Measurements from ENCODE around the gene FXYD6.

Gene FXYD6

DNA sequence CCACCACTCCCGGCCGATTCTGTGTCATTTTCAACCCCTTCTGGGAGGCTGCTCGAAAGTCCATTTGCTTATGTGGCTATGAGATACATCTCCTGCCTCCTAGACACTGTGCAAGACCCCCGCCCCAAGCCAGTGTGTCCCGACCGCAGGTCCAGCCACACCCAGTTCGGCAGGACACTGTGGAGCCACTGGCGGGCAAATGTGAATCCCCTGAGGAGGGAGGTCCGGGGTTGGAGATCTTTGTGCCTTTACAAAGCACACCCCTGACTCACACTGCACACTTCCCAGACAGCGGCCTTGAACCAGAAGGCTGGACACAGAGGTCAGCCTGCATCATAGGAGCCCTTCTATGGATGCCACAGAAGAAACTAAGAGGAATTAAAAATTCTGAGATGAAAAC, 17.4 kb downstream of the FXYD6 start:
- TF ChIP-seq SIN3A (IDR thresholded peaks at IDR 0.05; ENCODE audit: borderline replicate concordance, insufficient read depth, low read length) = no peak
- no peak for TF ChIP-seq TAF1 (IDR thresholded peaks at IDR 0.05; ENCODE audit: borderline replicate concordance, insufficient read depth, low read length)
- no peak for TF ChIP-seq FOXP2 (optimal IDR thresholded peaks at IDR 0.05; ENCODE audit: borderline replicate concordance, extremely low read depth, extremely low read length, insufficient read depth)
- no peak for TF ChIP-seq POLR2AphosphoS5 (IDR thresholded peaks at IDR 0.05; ENCODE audit: low read depth, low read length)
- TF ChIP-seq, protein P1, sequence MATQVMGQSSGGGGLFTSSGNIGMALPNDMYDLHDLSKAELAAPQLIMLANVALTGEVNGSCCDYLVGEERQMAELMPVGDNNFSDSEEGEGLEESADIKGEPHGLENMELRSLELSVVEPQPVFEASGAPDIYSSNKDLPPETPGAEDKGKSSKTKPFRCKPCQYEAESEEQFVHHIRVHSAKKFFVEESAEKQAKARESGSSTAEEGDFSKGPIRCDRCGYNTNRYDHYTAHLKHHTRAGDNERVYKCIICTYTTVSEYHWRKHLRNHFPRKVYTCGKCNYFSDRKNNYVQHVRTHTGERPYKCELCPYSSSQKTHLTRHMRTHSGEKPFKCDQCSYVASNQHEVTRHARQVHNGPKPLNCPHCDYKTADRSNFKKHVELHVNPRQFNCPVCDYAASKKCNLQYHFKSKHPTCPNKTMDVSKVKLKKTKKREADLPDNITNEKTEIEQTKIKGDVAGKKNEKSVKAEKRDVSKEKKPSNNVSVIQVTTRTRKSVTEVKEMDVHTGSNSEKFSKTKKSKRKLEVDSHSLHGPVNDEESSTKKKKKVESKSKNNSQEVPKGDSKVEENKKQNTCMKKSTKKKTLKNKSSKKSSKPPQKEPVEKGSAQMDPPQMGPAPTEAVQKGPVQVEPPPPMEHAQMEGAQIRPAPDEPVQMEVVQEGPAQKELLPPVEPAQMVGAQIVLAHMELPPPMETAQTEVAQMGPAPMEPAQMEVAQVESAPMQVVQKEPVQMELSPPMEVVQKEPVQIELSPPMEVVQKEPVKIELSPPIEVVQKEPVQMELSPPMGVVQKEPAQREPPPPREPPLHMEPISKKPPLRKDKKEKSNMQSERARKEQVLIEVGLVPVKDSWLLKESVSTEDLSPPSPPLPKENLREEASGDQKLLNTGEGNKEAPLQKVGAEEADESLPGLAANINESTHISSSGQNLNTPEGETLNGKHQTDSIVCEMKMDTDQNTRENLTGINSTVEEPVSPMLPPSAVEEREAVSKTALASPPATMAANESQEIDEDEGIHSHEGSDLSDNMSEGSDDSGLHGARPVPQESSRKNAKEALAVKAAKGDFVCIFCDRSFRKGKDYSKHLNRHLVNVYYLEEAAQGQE (IDR thresholded peaks at IDR 0.05; ENCODE audit: insufficient read depth in 1 of 2, low read depth in 2 of 2, low read length in 2 of 2) = no peak

DNA sequence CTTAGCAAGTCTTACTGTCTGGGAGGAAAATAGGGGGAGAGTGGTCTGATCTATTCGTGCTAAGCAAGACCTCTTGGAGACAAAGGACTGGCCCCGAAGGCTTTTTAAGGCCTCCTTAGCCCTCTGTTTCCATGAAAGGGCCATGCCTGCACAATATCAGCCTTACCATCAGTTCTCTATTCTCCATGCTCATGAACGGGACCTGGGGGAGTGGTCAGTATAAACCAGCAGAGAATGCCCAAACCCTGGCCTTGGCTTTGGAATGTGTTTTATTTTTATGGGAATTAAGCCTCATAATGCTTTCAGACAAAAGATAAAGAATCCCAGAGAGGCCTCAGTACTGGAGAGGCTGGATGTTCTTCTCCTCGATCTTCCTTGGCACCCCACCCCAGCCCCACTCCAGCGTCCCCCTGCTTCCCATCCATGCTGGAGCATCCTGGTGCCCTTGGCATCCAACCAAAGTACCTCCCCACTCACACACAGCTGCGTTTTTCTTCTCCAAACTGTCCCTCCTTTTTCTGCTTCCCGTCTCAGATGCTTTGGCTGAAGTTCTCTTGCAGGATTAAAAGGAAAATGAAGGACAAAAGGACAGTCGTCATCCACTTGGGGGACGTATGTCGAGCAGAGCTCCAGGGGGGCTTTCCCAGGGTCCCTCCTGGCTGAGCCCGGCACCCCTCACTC, 18.6 kb downstream of the FXYD6 start:
- TF ChIP-seq, protein P1 (IDR thresholded peaks at IDR 0.05; ENCODE audit: insufficient read depth in 1 of 2, low read depth in 2 of 2, low read length in 2 of 2) = no peak
- TF ChIP-seq POLR2AphosphoS5 (IDR thresholded peaks at IDR 0.05; ENCODE audit: low read depth, low read length) = no peak
- TF ChIP-seq TAF1 (IDR thresholded peaks at IDR 0.05; ENCODE audit: borderline replicate concordance, insufficient read depth, low read length) = no peak
- TF ChIP-seq FOXP2 (optimal IDR thresholded peaks at IDR 0.05; ENCODE audit: borderline replicate concordance, extremely low read depth, extremely low read length, insufficient read depth) = no peak
- TF ChIP-seq SIN3A (IDR thresholded peaks at IDR 0.05; ENCODE audit: borderline replicate concordance, insufficient read depth, low read length) = no peak

DNA sequence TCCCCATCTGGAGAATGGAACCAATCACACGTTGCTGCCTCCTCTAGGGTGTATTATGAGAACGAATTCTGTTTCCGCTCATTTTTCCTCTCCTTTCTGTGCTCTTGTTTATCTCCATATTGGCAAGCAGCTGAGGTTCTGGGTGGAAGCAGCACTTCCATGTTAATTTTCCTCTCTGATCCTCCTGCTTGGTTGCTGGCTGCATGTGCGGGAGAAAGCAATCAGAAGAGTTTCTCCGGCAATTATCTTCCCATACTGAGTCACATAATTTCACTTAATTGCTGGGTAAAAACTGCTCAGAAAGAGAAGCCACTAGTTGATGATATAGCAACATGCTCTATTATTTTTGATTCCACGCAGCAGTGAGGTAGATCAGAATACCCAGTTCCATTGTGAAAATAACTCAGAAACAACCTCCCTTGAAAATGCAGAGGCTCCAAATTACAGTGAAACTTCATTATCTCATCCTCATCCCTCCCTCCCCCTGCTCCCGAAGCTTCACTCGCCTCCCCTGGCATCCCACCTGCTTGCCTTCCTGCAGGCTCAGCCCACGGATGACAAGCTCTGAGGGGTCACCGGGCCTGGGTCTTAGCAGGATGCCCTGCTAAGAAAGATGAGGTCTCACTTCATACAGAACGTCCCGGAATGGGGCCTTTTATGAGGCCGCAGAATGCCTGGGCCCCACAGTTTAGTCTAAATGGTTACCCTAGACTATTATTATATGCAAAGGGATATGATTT, 20.4 kb downstream of the FXYD6 start:
- TF ChIP-seq SIN3A (IDR thresholded peaks at IDR 0.05; ENCODE audit: borderline replicate concordance, insufficient read depth, low read length) = no peak
- no peak for TF ChIP-seq FOXP2 (optimal IDR thresholded peaks at IDR 0.05; ENCODE audit: borderline replicate concordance, extremely low read depth, extremely low read length, insufficient read depth)
- TF ChIP-seq POLR2AphosphoS5 (IDR thresholded peaks at IDR 0.05; ENCODE audit: low read depth, low read length) = no peak
- TF ChIP-seq, protein P1 (IDR thresholded peaks at IDR 0.05; ENCODE audit: insufficient read depth in 1 of 2, low read depth in 2 of 2, low read length in 2 of 2) = no peak
- TF ChIP-seq TAF1 (IDR thresholded peaks at IDR 0.05; ENCODE audit: borderline replicate concordance, insufficient read depth, low read length) = no peak

GRCh38 chr11:117855186-117855845, 21.1 kb downstream of the FXYD6 start:
- no peak for TF ChIP-seq POLR2AphosphoS5 (IDR thresholded peaks at IDR 0.05; ENCODE audit: low read depth, low read length)

- TF ChIP-seq, protein P1 (IDR thresholded peaks at IDR 0.05; ENCODE audit: insufficient read depth in 1 of 2, low read depth in 2 of 2, low read length in 2 of 2) = no peak
- no peak for TF ChIP-seq FOXP2 (optimal IDR thresholded peaks at IDR 0.05; ENCODE audit: borderline replicate concordance, extremely low read depth, extremely low read length, insufficient read depth)
- TF ChIP-seq SIN3A (IDR thresholded peaks at IDR 0.05; ENCODE audit: borderline replicate concordance, insufficient read depth, low read length) = no peak
- no peak for TF ChIP-seq POLR2AphosphoS5 (IDR thresholded peaks at IDR 0.05; ENCODE audit: low read depth, low read length)
- no peak for TF ChIP-seq TAF1 (IDR thresholded peaks at IDR 0.05; ENCODE audit: borderline replicate concordance, insufficient read depth, low read length)
These were observed 24.1 kb downstream of the FXYD6 start for GRCh38 chr11:117852309-117852708.
